Effector memory CD8-positive, alpha-beta T cell (primary cell): Measurements from ENCODE around the gene C19orf25.

Experiments
- ATAC-seq: fragments of 150-1000 bp; cut with Tn5 transposase; replicated peaks from 2 replicates; pipeline ENCODE4 v1.10.0; 2021; ENCODE audit warnings: mild to moderate bottlenecking, moderate library complexity
- DNase-seq, 3 experiments: peaks; one replicate each; pipeline ENCODE4 v3.0.0; 2021
- H3K27ac Mint-ChIP-seq, 2 donors: one replicate each; pipeline ENCODE4 v1.8.0; 2022; ENCODE audit warnings: mild to moderate bottlenecking in 2 of 2, mixed read lengths in 2 of 2, moderate library complexity in 2 of 2
- H3K27me3 Mint-ChIP-seq, 2 donors: one replicate each; pipeline ENCODE4 v1.8.0; 2022; ENCODE audit warnings: mixed read lengths in 2 of 2
- H3K36me3 Mint-ChIP-seq: one replicate; pipeline ENCODE4 v1.8.0; 2022; ENCODE audit warnings: mild to moderate bottlenecking, moderate library complexity, mixed read lengths; ENCODE audit not compliant: insufficient read depth
- H3K4me1 Mint-ChIP-seq, 2 donors: one replicate each; pipeline ENCODE4 v1.8.0; 2022; ENCODE audit warnings: low read depth in 2 of 2, mixed read lengths in 2 of 2
- H3K4me3 Mint-ChIP-seq, 2 donors: one replicate each; pipeline ENCODE4 v1.8.0; 2022; ENCODE audit warnings: mild to moderate bottlenecking in 2 of 2, mixed read lengths in 2 of 2, moderate library complexity in 2 of 2
- H3K9me3 Mint-ChIP-seq, 2 donors: one replicate each; pipeline ENCODE4 v1.8.0; 2022; ENCODE audit warnings: mixed read lengths in 2 of 2

Gene C19orf25

GRCh38 chr19:1455002-1455335, 24.0 kb downstream of the C19orf25 start:
- Mint-ChIP-seq H3K27me3 (peaks cover 35 to 70% of the 10 kb centered on the region in 2 donors), H3K4me3 (peak overlapping the region; percentile 62 to 64), H3K4me1 (peaks cover 7 to 8% of the 10 kb centered on the region in 2 donors), H3K9me3 (no peaks in the 10 kb centered on the region), H3K36me3 (peaks cover 3% of the 10 kb centered on the region), H3K27ac (no peak overlapping the region)
- DNase-seq (no peak), ATAC-seq (peak; percentile 7)

- Mint-ChIP-seq H3K27ac (no peak overlapping the region), H3K4me1 (peaks cover 7 to 13% of the 10 kb centered on the region in 2 donors), H3K4me3 (no peak overlapping the region), H3K27me3 (peaks cover 42 to 70% of the 10 kb centered on the region in 2 donors), H3K9me3 (no peaks in the 10 kb centered on the region), H3K36me3 (peaks cover 10% of the 10 kb centered on the region)
- no peak for ATAC-seq
- DNase-seq: no peak
Observed at GRCh38 chr19:1453525-1454364, 25.3 kb downstream of the C19orf25 start.

- H3K36me3 Mint-ChIP-seq: peaks cover 17% of the 10 kb centered on the region
- no peaks in the 10 kb centered on the region for H3K9me3 Mint-ChIP-seq
- DNase-seq: no peak
- no peak for ATAC-seq
- peaks cover 47 to 78% of the 10 kb centered on the region in 2 donors for H3K27me3 Mint-ChIP-seq
- H3K4me1 Mint-ChIP-seq: peaks cover 10 to 13% of the 10 kb centered on the region in 2 donors
- H3K4me3 Mint-ChIP-seq: no peak overlapping the region
- H3K27ac Mint-ChIP-seq: no peak overlapping the region
Observed at GRCh38 chr19:1452802-1453524, 26.1 kb downstream of the C19orf25 start.

GRCh38 chr19:1451916-1452801, 26.9 kb downstream of the C19orf25 start:
- H3K4me3 Mint-ChIP-seq: no peak overlapping the region
- peaks cover 24% of the 10 kb centered on the region for H3K36me3 Mint-ChIP-seq
- H3K9me3 Mint-ChIP-seq: no peaks in the 10 kb centered on the region
- H3K27me3 Mint-ChIP-seq: peaks cover 55 to 86% of the 10 kb centered on the region in 2 donors
- DNase-seq (no peak), ATAC-seq (no peak)
- H3K27ac Mint-ChIP-seq: no peak overlapping the region
- peaks cover 10 to 13% of the 10 kb centered on the region in 2 donors for H3K4me1 Mint-ChIP-seq

DNA sequence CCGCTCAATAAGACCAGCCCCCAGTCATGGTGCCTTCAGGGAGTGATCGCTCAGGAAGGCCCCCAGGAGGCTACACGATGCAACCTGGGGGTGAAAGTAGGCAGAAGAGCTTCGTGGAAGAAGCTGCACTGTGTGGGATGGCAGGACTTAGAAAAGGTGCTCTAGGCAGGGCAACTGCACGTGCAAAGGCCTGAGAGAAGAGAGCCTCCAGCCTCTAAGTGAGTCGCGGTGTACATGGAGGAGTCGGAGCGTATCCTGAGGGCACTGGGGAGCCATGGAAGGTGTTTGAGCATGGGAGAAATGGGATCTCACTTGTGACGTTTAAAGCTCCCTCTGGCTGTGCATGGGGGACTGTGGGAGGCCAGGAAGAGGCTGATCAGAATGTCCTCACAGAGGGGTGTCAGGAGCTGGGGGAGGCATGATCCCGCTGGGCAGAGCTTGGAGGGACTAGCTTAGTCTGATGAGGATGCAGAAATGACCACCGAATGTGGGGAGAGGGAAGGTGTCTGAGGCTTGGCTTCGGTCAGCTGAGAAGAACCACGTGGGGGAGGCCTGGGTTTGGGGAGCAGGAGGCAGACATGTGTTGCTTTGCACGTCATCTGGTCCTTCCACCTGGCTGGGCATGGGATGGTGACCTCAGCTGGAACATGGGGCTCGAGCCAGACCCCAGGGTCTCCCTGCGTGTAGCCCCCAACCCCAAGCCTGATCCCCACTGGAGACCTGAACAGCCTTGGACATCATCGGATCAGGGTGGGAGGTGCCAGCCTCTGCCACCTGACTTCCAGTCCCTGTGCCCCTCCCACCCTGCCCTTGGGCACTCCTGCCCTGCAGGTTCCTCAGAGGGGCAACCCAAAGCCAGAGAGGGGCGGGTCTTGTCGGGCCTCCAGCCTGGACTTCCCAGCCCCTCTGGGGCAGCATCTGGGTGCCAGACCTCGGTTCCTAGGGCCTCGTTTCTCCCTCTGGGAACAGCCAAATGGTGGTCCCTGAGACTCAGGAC, 28.0 kb downstream of the C19orf25 start:
- DNase-seq (no peak), ATAC-seq (no peak)
- Mint-ChIP-seq H3K9me3 (no peaks in the 10 kb centered on the region), H3K27ac (no peak overlapping the region), H3K4me3 (peak overlapping the region; percentile 9 to 11), H3K4me1 (peaks cover 10 to 13% of the 10 kb centered on the region in 2 donors), H3K27me3 (peaks cover 58 to 89% of the 10 kb centered on the region in 2 donors), H3K36me3 (peaks cover 25% of the 10 kb centered on the region)

- Mint-ChIP-seq H3K4me1 (peaks cover 9 to 10% of the 10 kb centered on the region in 2 donors), H3K9me3 (no peaks in the 10 kb centered on the region), H3K36me3 (peaks cover 30% of the 10 kb centered on the region), H3K27me3 (peaks cover 51 to 76% of the 10 kb centered on the region in 2 donors), H3K4me3 (peak within 1 kb of the TSS; percentile 19 to 56), H3K27ac (no peak within 1 kb of the TSS)
- DNase-seq (no peak), ATAC-seq (no peak)
Observed at GRCh38 chr19:1449467-1450442, 29.3 kb downstream of the C19orf25 start, which contains the start of gene APC2. Gene APC2 (plus strand): TSS chr19:1450121. CDS start chr19:1453002, 2,881 bp downstream.

- Mint-ChIP-seq H3K27ac (no peak overlapping the region), H3K36me3 (peaks cover 44% of the 10 kb centered on the region), H3K27me3 (peaks cover 41 to 58% of the 10 kb centered on the region in 2 donors), H3K4me3 (peak overlapping the region; percentile 51 to 56), H3K9me3 (no peaks in the 10 kb centered on the region), H3K4me1 (peaks cover 8 to 12% of the 10 kb centered on the region in 2 donors)
- ATAC-seq (no peak), DNase-seq (no peak)
Observed at GRCh38 chr19:1447944-1448343, 31.1 kb downstream of the C19orf25 start.

DNA sequence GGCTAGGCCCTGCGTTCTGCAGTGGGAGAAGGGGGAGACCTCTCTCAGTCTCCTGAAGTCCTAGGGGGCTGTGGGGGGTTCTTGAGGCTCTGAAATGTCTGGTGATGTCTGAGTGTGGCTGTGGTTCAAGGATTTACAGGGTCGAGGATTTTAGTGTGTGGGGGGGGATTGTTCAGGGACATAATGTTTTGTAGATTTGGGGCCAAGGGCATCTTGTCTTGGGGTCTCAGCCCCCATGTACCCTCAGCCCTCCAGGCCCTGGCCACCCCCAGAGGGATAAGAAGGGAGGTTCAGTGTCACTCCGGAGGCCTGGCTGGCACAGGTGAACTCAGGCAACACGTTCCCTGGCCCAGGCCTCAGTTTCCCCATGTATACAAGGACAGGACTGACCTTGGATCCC, 31.5 kb downstream of the C19orf25 start:
- DNase-seq: no peak
- peaks cover 47% of the 10 kb centered on the region for H3K36me3 Mint-ChIP-seq
- peaks cover 8 to 12% of the 10 kb centered on the region in 2 donors for H3K4me1 Mint-ChIP-seq
- no peak for ATAC-seq
- H3K27me3 Mint-ChIP-seq: peaks cover 37 to 54% of the 10 kb centered on the region in 2 donors
- H3K27ac Mint-ChIP-seq: peak overlapping the region in 1 of 2 donors; percentile 28
- H3K9me3 Mint-ChIP-seq: no peaks in the 10 kb centered on the region
- peak overlapping the region; percentile 46 to 59 for H3K4me3 Mint-ChIP-seq

- no peak for ATAC-seq
- H3K9me3 Mint-ChIP-seq: no peaks in the 10 kb centered on the region
- peaks cover 37 to 48% of the 10 kb centered on the region in 2 donors for H3K27me3 Mint-ChIP-seq
- DNase-seq: no peak
- H3K4me1 Mint-ChIP-seq: peaks cover 8 to 13% of the 10 kb centered on the region in 2 donors
- H3K27ac Mint-ChIP-seq: peak overlapping the region in 1 of 2 donors; percentile 28
- peaks cover 52% of the 10 kb centered on the region for H3K36me3 Mint-ChIP-seq
- peak overlapping the region; percentile 46 to 59 for H3K4me3 Mint-ChIP-seq
Observed at GRCh38 chr19:1446713-1447481, 32.1 kb downstream of the C19orf25 start.

DNA sequence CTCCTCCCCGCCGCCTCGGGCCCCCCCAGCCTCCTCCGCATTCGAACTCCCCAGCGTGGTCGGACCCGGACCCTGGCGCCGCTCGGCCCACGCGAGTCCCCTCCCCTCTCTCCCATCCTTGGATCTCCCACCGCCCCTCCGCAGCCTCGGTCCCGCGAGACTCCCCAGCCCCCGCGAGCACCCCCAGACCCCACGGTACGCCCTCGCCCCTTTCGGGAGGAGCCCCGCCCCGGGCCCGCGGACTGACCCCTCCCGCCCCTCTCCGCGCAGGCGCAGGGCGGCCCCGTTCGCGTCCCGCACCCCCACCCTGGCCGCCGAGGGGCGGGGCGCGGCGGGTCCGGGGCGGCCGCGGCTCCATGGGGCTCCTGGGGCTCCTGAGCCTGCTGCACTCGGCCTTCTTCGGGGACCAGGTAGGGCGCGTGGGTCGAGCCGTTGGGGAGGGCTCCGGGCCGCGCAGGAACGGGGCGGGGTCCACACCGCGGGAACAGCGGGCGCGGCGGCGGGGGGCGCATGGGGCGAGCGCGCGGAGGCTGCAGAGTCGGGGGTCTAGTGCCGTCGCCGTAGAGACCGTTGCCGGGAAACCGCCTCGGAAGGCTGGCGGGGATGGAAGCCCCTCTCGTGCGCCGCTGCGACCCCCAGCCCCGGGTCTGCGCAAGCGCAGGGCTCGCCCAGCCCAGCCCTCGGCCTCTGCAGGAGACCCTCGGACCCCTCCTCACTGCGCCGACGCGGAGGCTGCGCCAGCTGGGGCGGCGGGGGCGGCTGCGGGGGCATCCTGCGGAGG, 32.9 kb downstream of the C19orf25 start:
- no peak for DNase-seq
- H3K4me1 Mint-ChIP-seq: peaks cover 8 to 16% of the 10 kb centered on the region in 2 donors
- peak overlapping the region; percentile 46 to 59 for H3K4me3 Mint-ChIP-seq
- no peak for ATAC-seq
- peaks cover 33 to 40% of the 10 kb centered on the region in 2 donors for H3K27me3 Mint-ChIP-seq
- peak overlapping the region in 1 of 2 donors; percentile 83 for H3K27ac Mint-ChIP-seq
- H3K36me3 Mint-ChIP-seq: peaks cover 60% of the 10 kb centered on the region
- no peaks in the 10 kb centered on the region for H3K9me3 Mint-ChIP-seq
